Ishikawa (cell line): Measurements from ENCODE around the gene EDEM1.

ENCODE experiments used
- CEBPB ChIP-seq: IDR thresholded peaks from 2 replicates; pipeline ENCODE4 v1.6.1; 2012
- CREB1 ChIP-seq: IDR thresholded peaks from 2 replicates; pipeline ENCODE4 v1.6.1; 2012; ENCODE audit warnings: low read depth
- EGR1 ChIP-seq: IDR thresholded peaks from 2 replicates; pipeline ENCODE4 v1.6.1; 2012
- EP300 ChIP-seq: IDR thresholded peaks from 2 replicates; pipeline ENCODE4 v1.6.1; 2012; ENCODE audit warnings: borderline replicate concordance
- FOXM1 ChIP-seq: IDR thresholded peaks from 2 replicates; pipeline ENCODE4 v1.6.1; 2012; ENCODE audit warnings: low read depth, borderline replicate concordance
- NFIC ChIP-seq: IDR thresholded peaks from 2 replicates; pipeline ENCODE4 v1.6.1; 2012
- RAD21 ChIP-seq: IDR thresholded peaks from 2 replicates; pipeline ENCODE4 v1.6.1; 2012; ENCODE audit warnings: low read depth
- TAF1 ChIP-seq: IDR thresholded peaks from 2 replicates; pipeline ENCODE4 v1.6.1; 2012; ENCODE audit warnings: low read depth, mild to moderate bottlenecking
- TCF12 ChIP-seq: IDR thresholded peaks from 2 replicates; pipeline ENCODE4 v1.6.1; 2012; ENCODE audit warnings: low read depth
- TEAD4 ChIP-seq: IDR thresholded peaks from 2 replicates; pipeline ENCODE4 v1.6.1; 2012
- YY1 ChIP-seq: IDR thresholded peaks from 2 replicates; pipeline ENCODE4 v1.6.1; 2012; ENCODE audit warnings: low read depth
- ZBTB7A ChIP-seq: IDR thresholded peaks from 2 replicates; pipeline ENCODE4 v1.6.1; 2012; ENCODE audit warnings: low read depth
- TF ChIP-seq, protein P1 (sequence below): IDR thresholded peaks from 2 replicates; pipeline ENCODE4 v1.6.1; 2012
- TF ChIP-seq, protein P2 (sequence below): IDR thresholded peaks from 2 replicates; pipeline ENCODE4 v1.6.1; 2012; ENCODE audit warnings: low read depth, mild to moderate bottlenecking
- TF ChIP-seq, protein P3 (sequence below): IDR thresholded peaks from 2 replicates; pipeline ENCODE4 v1.6.1; 2012

EDEM1 gene

DNA sequence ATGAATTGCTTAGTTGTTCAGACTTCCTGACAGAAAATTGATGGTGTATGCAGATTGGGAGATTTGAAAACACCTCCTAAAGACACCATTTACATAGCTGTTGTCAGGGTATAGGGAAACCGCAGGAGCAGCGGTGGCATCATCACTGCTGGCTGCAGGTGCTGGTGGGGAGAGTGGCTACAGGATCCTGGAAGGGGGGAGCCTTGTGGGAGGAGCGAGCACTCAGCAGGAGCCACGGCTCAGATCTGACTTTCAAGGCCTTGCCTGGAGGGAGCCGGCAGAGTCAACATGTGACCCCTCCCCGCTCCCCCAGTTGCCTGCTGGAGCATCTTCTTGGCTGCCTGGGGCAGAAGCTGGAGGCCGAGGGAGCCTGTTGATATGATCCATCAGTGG lies 26.1 kb downstream of the EDEM1 start:
- TF ChIP-seq, protein P1, sequence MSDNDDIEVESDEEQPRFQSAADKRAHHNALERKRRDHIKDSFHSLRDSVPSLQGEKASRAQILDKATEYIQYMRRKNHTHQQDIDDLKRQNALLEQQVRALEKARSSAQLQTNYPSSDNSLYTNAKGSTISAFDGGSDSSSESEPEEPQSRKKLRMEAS = no peak
- TF ChIP-seq TAF1 = no peak
- no peak for TF ChIP-seq EGR1
- TF ChIP-seq NFIC = no peak
- TF ChIP-seq CREB1 = no peak
- TF ChIP-seq YY1 = no peak
- no peak for TF ChIP-seq TCF12
- no peak for TF ChIP-seq ZBTB7A
- TF ChIP-seq, protein P2, sequence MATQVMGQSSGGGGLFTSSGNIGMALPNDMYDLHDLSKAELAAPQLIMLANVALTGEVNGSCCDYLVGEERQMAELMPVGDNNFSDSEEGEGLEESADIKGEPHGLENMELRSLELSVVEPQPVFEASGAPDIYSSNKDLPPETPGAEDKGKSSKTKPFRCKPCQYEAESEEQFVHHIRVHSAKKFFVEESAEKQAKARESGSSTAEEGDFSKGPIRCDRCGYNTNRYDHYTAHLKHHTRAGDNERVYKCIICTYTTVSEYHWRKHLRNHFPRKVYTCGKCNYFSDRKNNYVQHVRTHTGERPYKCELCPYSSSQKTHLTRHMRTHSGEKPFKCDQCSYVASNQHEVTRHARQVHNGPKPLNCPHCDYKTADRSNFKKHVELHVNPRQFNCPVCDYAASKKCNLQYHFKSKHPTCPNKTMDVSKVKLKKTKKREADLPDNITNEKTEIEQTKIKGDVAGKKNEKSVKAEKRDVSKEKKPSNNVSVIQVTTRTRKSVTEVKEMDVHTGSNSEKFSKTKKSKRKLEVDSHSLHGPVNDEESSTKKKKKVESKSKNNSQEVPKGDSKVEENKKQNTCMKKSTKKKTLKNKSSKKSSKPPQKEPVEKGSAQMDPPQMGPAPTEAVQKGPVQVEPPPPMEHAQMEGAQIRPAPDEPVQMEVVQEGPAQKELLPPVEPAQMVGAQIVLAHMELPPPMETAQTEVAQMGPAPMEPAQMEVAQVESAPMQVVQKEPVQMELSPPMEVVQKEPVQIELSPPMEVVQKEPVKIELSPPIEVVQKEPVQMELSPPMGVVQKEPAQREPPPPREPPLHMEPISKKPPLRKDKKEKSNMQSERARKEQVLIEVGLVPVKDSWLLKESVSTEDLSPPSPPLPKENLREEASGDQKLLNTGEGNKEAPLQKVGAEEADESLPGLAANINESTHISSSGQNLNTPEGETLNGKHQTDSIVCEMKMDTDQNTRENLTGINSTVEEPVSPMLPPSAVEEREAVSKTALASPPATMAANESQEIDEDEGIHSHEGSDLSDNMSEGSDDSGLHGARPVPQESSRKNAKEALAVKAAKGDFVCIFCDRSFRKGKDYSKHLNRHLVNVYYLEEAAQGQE = no peak
- no peak for TF ChIP-seq TEAD4
- no peak for TF ChIP-seq FOXM1
- no peak for TF ChIP-seq CEBPB

DNA sequence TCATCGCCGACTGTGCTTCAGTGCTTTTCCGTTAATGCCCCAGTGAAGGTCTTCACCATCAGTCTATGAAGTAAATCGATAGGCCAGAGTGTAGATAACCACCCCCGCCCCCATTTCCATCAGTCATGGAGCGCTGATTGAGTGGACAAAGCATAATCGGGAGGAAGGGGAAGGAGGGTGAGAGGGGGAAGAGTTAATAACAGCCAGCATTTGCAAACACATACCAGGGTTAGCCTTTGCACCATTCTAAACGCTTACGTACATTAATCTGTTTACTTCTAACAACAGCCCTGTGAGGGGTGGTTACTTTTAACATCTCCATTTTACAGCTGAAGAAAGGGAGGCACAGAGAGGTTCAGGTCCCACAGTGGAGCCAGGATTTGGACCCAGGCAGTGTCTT lies 26.8 kb downstream of the EDEM1 start:
- TF ChIP-seq CREB1 (no peak), RAD21 (no peak), TAF1 (no peak), CEBPB (no peak), EGR1 (no peak), ZBTB7A (no peak), TCF12 (no peak), TEAD4 (no peak), FOXM1 (no peak), NFIC (no peak), YY1 (no peak), EP300 (no peak)
- TF ChIP-seq, protein P3, sequence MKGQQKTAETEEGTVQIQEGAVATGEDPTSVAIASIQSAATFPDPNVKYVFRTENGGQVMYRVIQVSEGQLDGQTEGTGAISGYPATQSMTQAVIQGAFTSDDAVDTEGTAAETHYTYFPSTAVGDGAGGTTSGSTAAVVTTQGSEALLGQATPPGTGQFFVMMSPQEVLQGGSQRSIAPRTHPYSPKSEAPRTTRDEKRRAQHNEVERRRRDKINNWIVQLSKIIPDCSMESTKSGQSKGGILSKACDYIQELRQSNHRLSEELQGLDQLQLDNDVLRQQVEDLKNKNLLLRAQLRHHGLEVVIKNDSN = no peak
- TF ChIP-seq, protein P2 = no peak
- TF ChIP-seq, protein P1 = no peak

DNA sequence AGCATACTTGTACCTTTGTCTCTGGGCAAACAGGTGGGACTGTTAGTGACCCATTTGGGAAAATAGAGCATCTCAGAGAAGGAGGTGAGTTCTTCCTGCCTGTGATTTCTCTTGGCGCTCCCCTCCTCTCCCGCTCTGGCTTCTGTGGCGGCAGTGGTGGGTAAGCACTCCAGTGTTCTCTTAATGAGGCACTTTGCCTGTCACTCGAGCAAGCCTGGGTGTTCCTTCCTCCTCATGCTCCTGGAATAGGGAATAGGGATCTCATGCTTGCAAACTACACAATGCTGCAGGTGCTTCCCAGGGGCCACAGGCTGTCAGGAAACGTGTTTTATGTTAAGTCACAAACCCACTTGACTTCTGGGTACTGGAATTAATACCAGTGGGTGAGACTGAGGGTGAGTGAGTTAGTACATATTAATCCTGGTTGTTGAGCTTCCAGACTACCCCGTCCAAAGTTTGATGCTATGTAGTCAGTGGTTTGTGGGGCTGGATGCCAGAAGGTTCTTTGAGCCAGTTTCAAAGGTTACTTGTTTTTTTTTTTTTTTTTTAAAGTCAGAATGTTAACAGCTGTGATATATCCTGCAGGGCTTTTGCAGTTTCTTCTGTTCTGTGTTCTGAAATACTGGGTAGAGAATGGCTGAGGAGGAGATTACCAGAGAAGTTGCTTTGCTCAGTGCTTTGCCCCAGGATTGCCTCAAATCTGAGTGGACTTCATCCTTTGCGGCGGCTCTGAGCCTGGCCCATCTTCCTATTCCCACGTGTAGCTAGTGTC lies 30.5 kb downstream of the EDEM1 start:
- TF ChIP-seq TAF1 = no peak
- no peak for TF ChIP-seq CEBPB
- TF ChIP-seq TEAD4 = no peak
- TF ChIP-seq NFIC = no peak
- no peak for TF ChIP-seq ZBTB7A
- no peak for TF ChIP-seq CREB1
- TF ChIP-seq, protein P1 = no peak
- TF ChIP-seq, protein P3 = no peak
- no peak for TF ChIP-seq RAD21
- no peak for TF ChIP-seq YY1
- no peak for TF ChIP-seq EGR1
- no peak for TF ChIP-seq TCF12
- no peak for TF ChIP-seq EP300
- TF ChIP-seq, protein P2 = no peak
- TF ChIP-seq FOXM1 = no peak

DNA sequence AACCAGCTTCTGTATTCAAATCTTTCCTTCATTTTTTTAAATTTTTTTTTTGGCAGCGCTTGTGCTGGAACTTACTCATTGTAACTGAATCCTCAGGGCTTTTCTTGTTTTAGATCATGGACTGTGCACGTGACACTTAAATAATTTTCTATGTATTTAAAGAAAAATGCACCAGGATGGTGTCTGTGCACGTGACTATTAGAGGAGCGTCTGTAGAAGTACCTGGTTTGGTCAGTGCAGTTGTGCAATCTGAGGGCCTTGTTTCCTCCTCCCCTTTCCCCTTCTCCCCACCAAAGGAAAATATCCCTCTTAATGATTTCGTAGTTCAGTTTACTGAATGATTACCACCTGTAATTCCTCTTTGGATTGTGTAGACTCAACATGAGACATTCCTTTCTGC lies 31.3 kb downstream of the EDEM1 start:
- TF ChIP-seq YY1 (no peak), EGR1 (no peak), CREB1 (no peak), TCF12 (no peak), ZBTB7A (no peak), FOXM1 (no peak), TAF1 (no peak), EP300 (no peak), RAD21 (no peak), CEBPB (no peak), TEAD4 (no peak)
- TF ChIP-seq, protein P1 = no peak
- TF ChIP-seq, protein P2 = no peak
- TF ChIP-seq, protein P3 = no peak
